ENCODE measurements around the gene TSPAN16.
"Not testable (repeated sequence)": the region's sequence is repeated elsewhere in the genome, so short reads cannot be mapped to it uniquely, and the experiment has no call there.

The TSPAN16 gene

GRCh38 chr19:11342429-11342828 lies 46.5 kb downstream of the TSPAN16 start:
- no peak for DNase-seq (ENCODE audit: low read depth in 3 of 3, low spot score in 1 of 3)

GRCh38 chr19:11345122-11345803 lies 49.3 kb downstream of the TSPAN16 start:
- no peak for DNase-seq (ENCODE audit: low read depth in 3 of 3, low spot score in 1 of 3)

GRCh38 chr19:11346104-11346940 lies 50.4 kb downstream of the TSPAN16 start, which contains the start of the genes CCDC159 and TMEM205:
Gene CCDC159 (plus strand): TSS chr19:11346519. CDS start chr19:11346607, 88 bp downstream.
Gene TMEM205 (minus strand): TSS chr19:11346268. CDS start chr19:11345619, 649 bp downstream.
- peak; percentile 94 to 96 (median 94) for DNase-seq (ENCODE audit: low read depth in 3 of 3, low spot score in 1 of 3)

- no peak for DNase-seq (ENCODE audit: low read depth in 3 of 3, low spot score in 1 of 3)
Observed at GRCh38 chr19:11347546-11348039, 51.6 kb downstream of the TSPAN16 start.

- no peak for DNase-seq (ENCODE audit: low read depth in 3 of 3, low spot score in 1 of 3)
Observed at GRCh38 chr19:11349171-11349570, 53.2 kb downstream of the TSPAN16 start.

GRCh38 chr19:11354102-11354501 lies 58.1 kb downstream of the TSPAN16 start:
- DNase-seq (ENCODE audit: low read depth in 3 of 3, low spot score in 1 of 3) = not testable (repeated sequence)

- peak; percentile 41 to 80 (median 55) for DNase-seq (ENCODE audit: low read depth in 3 of 3, low spot score in 1 of 3)
Observed at GRCh38 chr19:11355160-11356073, 59.5 kb downstream of the TSPAN16 start, which contains the start of gene PLPPR2. Gene PLPPR2 (plus strand): TSS chr19:11355432. CDS start chr19:11357674, 2,242 bp downstream.

- DNase-seq (ENCODE audit: low read depth in 3 of 3, low spot score in 1 of 3) = no peak
Observed at GRCh38 chr19:11356074-11356397, 60.1 kb downstream of the TSPAN16 start.

- DNase-seq (ENCODE audit: low read depth in 3 of 3, low spot score in 1 of 3) = no peak
Observed at GRCh38 chr19:11356676-11357550, 61.0 kb downstream of the TSPAN16 start.

- no peak for DNase-seq (ENCODE audit: low read depth in 3 of 3, low spot score in 1 of 3)
Observed at GRCh38 chr19:11359421-11359820, 63.5 kb downstream of the TSPAN16 start.

GRCh38 chr19:11361037-11361770 lies 65.2 kb downstream of the TSPAN16 start:
- DNase-seq (ENCODE audit: low read depth in 3 of 3, low spot score in 1 of 3) = no peak

GRCh38 chr19:11361771-11362731 lies 66.1 kb downstream of the TSPAN16 start:
- no peak for DNase-seq (ENCODE audit: low read depth in 3 of 3, low spot score in 1 of 3)

- no peak for DNase-seq (ENCODE audit: low read depth in 3 of 3, low spot score in 1 of 3)
Observed at GRCh38 chr19:11363881-11364280, 67.9 kb downstream of the TSPAN16 start.

- no peak for DNase-seq (ENCODE audit: low read depth in 3 of 3, low spot score in 1 of 3)
Observed at GRCh38 chr19:11364296-11364904, 68.4 kb downstream of the TSPAN16 start.

GRCh38 chr19:11364935-11365334 lies 69.0 kb downstream of the TSPAN16 start:
- DNase-seq (ENCODE audit: low read depth in 3 of 3, low spot score in 1 of 3) = no peak
